T-cell (primary cell): Measurements from ENCODE around the gene OLIG1. TPM values are rescaled to one million over a fixed set of nuclear protein-coding genes. Genes with fewer than 3 reads are reported as not detected.

Experiments used
- ATAC-seq, 4 experiments: fragments of 200-7000 bp in 3 of 4; fragments of 150-1000 bp in 1 of 4; cut with Tn5 transposase; replicated peaks in 1 of 4; 1 replicate in 3 of 4; 2 replicates in 1 of 4; pipeline ENCODE4 v1.10.0; 2021; ENCODE audit warnings: moderate library complexity in 3 of 4, mild to moderate bottlenecking in 2 of 4, moderate number of reproducible peaks in 1 of 4
- CTCF ChIA-PET, 2 donors: fragments of 300-600 bp; sonication (Branson Sonifier 250); formaldehyde crosslinking; loops; one replicate each; lab custom pipeline; 2022; ENCODE audit warnings: antibody characterized with exemption in 2 of 2; lab: Charles Lee
- POLR2A ChIA-PET, 2 donors: fragments of 300-600 bp; sonication (Branson Sonifier 250); formaldehyde crosslinking; loops; one replicate each; lab custom pipeline; 2022; ENCODE audit warnings: antibody characterized with exemption in 2 of 2; lab: Charles Lee
- DNase-seq, 35 experiments: peaks; one replicate each; pipeline versions ENCODE4 v3.0.0 to v3.0.0-alpha.2; 2013 to 2023
- H3K27ac ChIP-seq: one replicate; pipeline ENCODE4 v1.5.1; 2013; ENCODE audit warnings: low read length
- H3K27me3 ChIP-seq, 2 experiments: replicated peaks in 1 of 2; 1 replicate in 1 of 2; 2 replicates in 1 of 2; pipeline versions ENCODE4 v1.6.1 to v1.7.0; 2013; ENCODE audit warnings: low read length in 1 of 2, mixed read lengths in 1 of 2; ENCODE audit not compliant: control insufficient read depth in 2 of 2, insufficient read depth in 2 of 2; ENCODE audit errors: extremely low read depth in 1 of 2
- H3K36me3 ChIP-seq, 2 donors: 1 replicate in 1 of 2; 2 replicates in 1 of 2; pipeline versions ENCODE4 v1.6.1 to v1.7.0; 2013; ENCODE audit warnings: low read length in 1 of 2; ENCODE audit not compliant: control insufficient read depth in 2 of 2, insufficient read depth in 1 of 2; ENCODE audit errors: extremely low read depth in 1 of 2
- H3K4me1 ChIP-seq, 2 experiments: 1 replicate in 1 of 2; 2 replicates in 1 of 2; pipeline versions ENCODE4 v1.6.1 to v1.7.0; 2013; ENCODE audit warnings: low read length in 2 of 2, mixed read lengths in 1 of 2; ENCODE audit not compliant: insufficient read depth in 2 of 2, control insufficient read depth in 1 of 2; ENCODE audit errors: extremely low read depth in 1 of 2
- H3K4me3 ChIP-seq, 2 donors: 1 replicate in 1 of 2; 2 replicates in 1 of 2; pipeline versions ENCODE4 v1.5.1 to v1.7.0; 2013; ENCODE audit warnings: mild to moderate bottlenecking in 2 of 2, low read length in 1 of 2, moderate library complexity in 1 of 2; ENCODE audit not compliant: control insufficient read depth in 1 of 2; ENCODE audit errors: extremely low read depth in 1 of 2
- H3K9me3 ChIP-seq: 2 replicates; pipeline ENCODE4 v1.7.0; 2013
- H3K27ac Mint-ChIP-seq, 2 donors: one replicate each; pipeline ENCODE4 v1.8.0; 2020 to 2021; ENCODE audit warnings: mild to moderate bottlenecking in 2 of 2, mixed read lengths in 2 of 2
- H3K27me3 Mint-ChIP-seq, 2 donors: one replicate each; pipeline ENCODE4 v1.8.0; 2021 to 2022; ENCODE audit warnings: mixed read lengths in 2 of 2
- H3K36me3 Mint-ChIP-seq: one replicate; pipeline ENCODE4 v1.8.0; 2021; ENCODE audit warnings: mixed read lengths
- H3K4me1 Mint-ChIP-seq, 3 donors: one replicate each; pipeline ENCODE4 v1.8.0; 2020 to 2022; ENCODE audit warnings: mixed read lengths in 3 of 3, mild to moderate bottlenecking in 1 of 3
- H3K4me3 Mint-ChIP-seq, 3 donors: one replicate each; pipeline ENCODE4 v1.8.0; 2020 to 2022; ENCODE audit warnings: mild to moderate bottlenecking in 3 of 3, mixed read lengths in 3 of 3, moderate library complexity in 3 of 3
- H3K9me3 Mint-ChIP-seq, 3 donors: one replicate each; pipeline ENCODE4 v1.8.0; 2020 to 2022; ENCODE audit warnings: mixed read lengths in 3 of 3
- WGBS: methylation state at CpG from one replicate; pipeline ENCODE4 v1.1.5; 2013; ENCODE audit warnings: missing lambda C conversion rate; ENCODE audit not compliant: insufficient coverage; 5-methylcytosine and 5-hydroxymethylcytosine counted together
- total RNA-seq, 35 experiments: library from RNA in 6 of 35; stranded (reverse) in 6 of 35; fragments of 120-200 nt in 1 of 35; gene quantifications; one replicate each; pipeline versions ENCODE4 v1.2.1 to v1.2.4 and lab custom pipeline; 2013 to 2026

OLIG1 gene
- total RNA-seq, 5 donors from 2014 or later (not counting 1 experiment from before 2014, with no cell fraction given), result not detected

DNA sequence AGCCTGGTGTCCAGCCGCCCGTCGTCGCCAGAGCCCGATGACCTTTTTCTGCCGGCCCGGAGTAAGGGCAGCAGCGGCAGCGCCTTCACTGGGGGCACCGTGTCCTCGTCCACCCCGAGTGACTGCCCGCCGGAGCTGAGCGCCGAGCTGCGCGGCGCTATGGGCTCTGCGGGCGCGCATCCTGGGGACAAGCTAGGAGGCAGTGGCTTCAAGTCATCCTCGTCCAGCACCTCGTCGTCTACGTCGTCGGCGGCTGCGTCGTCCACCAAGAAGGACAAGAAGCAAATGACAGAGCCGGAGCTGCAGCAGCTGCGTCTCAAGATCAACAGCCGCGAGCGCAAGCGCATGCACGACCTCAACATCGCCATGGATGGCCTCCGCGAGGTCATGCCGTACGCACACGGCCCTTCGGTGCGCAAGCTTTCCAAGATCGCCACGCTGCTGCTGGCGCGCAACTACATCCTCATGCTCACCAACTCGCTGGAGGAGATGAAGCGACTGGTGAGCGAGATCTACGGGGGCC, 43.0 kb upstream of the OLIG1 start:
- no peak overlapping the region for H3K27ac ChIP-seq
- no peaks in the 10 kb centered on the region for H3K9me3 ChIP-seq
- Mint-ChIP-seq H3K9me3 (no peaks in the 10 kb centered on the region), H3K4me1 (peaks cover 52 to 56% (median 56%) of the 10 kb centered on the region in 3 donors), H3K27ac (peak overlapping the region in 1 of 2 donors; percentile 46), H3K4me3 (peak overlapping the region in 1 of 3 donors; percentile 67), H3K36me3 (no peaks in the 10 kb centered on the region), H3K27me3 (peaks cover 52 to 79% of the 10 kb centered on the region in 2 donors)
- H3K27me3 ChIP-seq, result peaks cover 23 to 94% of the 10 kb centered on the region in 2 experiments
- POLR2A ChIA-PET, result no interaction called here
- ATAC-seq (no peak), DNase-seq (peak in 1 of 35 experiments; percentile 11)
- H3K4me3 ChIP-seq, result peak overlapping the region in 1 of 2 donors; percentile 62
- H3K4me1 ChIP-seq, result peaks cover 12 to 69% of the 10 kb centered on the region in 2 experiments
- H3K36me3 ChIP-seq, result no peaks in the 10 kb centered on the region
- 8% methylated on average over 54 of the region's 54 CpGs for WGBS
- CTCF ChIA-PET, result no interaction called here

DNA sequence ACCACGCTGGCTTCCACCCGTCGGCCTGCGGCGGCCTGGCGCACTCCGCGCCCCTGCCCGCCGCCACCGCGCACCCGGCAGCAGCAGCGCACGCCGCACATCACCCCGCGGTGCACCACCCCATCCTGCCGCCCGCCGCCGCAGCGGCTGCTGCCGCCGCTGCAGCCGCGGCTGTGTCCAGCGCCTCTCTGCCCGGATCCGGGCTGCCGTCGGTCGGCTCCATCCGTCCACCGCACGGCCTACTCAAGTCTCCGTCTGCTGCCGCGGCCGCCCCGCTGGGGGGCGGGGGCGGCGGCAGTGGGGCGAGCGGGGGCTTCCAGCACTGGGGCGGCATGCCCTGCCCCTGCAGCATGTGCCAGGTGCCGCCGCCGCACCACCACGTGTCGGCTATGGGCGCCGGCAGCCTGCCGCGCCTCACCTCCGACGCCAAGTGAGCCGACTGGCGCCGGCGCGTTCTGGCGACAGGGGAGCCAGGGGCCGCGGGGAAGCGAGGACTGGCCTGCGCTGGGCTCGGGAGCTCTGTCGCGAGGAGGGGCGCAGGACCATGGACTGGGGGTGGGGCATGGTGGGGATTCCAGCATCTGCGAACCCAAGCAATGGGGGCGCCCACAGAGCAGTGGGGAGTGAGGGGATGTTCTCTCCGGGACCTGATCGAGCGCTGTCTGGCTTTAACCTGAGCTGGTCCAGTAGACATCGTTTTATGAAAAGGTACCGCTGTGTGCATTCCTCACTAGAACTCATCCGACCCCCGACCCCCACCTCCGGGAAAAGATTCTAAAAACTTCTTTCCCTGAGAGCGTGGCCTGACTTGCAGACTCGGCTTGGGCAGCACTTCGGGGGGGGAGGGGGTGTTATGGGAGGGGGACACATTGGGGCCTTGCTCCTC, 42.3 kb upstream of the OLIG1 start:
- peak in 1 of 35 experiments; percentile 15 for DNase-seq
- Mint-ChIP-seq H3K27ac (no peak overlapping the region), H3K27me3 (peaks cover 50 to 79% of the 10 kb centered on the region in 2 donors), H3K9me3 (no peaks in the 10 kb centered on the region), H3K4me1 (peaks cover 45 to 51% (median 49%) of the 10 kb centered on the region in 3 donors), H3K36me3 (no peaks in the 10 kb centered on the region), H3K4me3 (peak overlapping the region in 1 of 3 donors; percentile 71)
- 4% methylated on average over 72 of the region's 85 CpGs for WGBS
- CTCF ChIA-PET, result interaction anchor here in 1 of 2 donors (0.6 kb wide), 1 partner anchor 451 kb away, joined by 3 read pairs; no protein-coding TSS in a partner anchor
- Histone ChIP-seq H3K4me3 (peak overlapping the region in 1 of 2 donors; percentile 62), H3K4me1 (peaks cover 12 to 68% of the 10 kb centered on the region in 2 experiments), H3K27me3 (peaks cover 21 to 93% of the 10 kb centered on the region in 2 experiments), H3K27ac (no peak overlapping the region), H3K36me3 (no peaks in the 10 kb centered on the region), H3K9me3 (no peaks in the 10 kb centered on the region)
- POLR2A ChIA-PET, result no interaction called here
- ATAC-seq, result peak in 1 of 4 experiments; percentile 36

DNA sequence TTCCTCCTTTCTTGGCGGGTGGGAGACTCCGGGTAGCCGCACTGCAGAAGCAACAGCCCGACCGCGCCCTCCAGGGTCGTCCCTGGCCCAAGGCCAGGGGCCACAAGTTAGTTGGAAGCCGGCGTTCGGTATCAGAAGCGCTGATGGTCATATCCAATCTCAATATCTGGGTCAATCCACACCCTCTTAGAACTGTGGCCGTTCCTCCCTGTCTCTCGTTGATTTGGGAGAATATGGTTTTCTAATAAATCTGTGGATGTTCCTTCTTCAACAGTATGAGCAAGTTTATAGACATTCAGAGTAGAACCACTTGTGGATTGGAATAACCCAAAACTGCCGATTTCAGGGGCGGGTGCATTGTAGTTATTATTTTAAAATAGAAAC, 41.7 kb upstream of the OLIG1 start:
- H3K9me3 ChIP-seq, result no peaks in the 10 kb centered on the region
- DNase-seq, result no peak
- H3K27ac ChIP-seq, result no peak overlapping the region
- peaks cover 21 to 91% of the 10 kb centered on the region in 2 experiments for H3K27me3 ChIP-seq
- peak overlapping the region; percentile 36 to 71 (median 41) for H3K4me3 Mint-ChIP-seq
- peak overlapping the region in 1 of 2 donors; percentile 73 for H3K4me3 ChIP-seq
- no CpG with 5 or more reads among the region's 15 CpGs for WGBS
- H3K27ac Mint-ChIP-seq, result no peak overlapping the region
- H3K4me1 ChIP-seq, result peaks cover 12 to 62% of the 10 kb centered on the region in 2 experiments
- no peak for ATAC-seq
- POLR2A ChIA-PET, result no interaction called here
- no peaks in the 10 kb centered on the region for H3K9me3 Mint-ChIP-seq
- CTCF ChIA-PET, result no interaction called here
- no peaks in the 10 kb centered on the region for H3K36me3 Mint-ChIP-seq
- H3K27me3 Mint-ChIP-seq, result peaks cover 49 to 78% of the 10 kb centered on the region in 2 donors
- no peaks in the 10 kb centered on the region for H3K36me3 ChIP-seq
- peaks cover 42 to 49% (median 47%) of the 10 kb centered on the region in 3 donors for H3K4me1 Mint-ChIP-seq

DNA sequence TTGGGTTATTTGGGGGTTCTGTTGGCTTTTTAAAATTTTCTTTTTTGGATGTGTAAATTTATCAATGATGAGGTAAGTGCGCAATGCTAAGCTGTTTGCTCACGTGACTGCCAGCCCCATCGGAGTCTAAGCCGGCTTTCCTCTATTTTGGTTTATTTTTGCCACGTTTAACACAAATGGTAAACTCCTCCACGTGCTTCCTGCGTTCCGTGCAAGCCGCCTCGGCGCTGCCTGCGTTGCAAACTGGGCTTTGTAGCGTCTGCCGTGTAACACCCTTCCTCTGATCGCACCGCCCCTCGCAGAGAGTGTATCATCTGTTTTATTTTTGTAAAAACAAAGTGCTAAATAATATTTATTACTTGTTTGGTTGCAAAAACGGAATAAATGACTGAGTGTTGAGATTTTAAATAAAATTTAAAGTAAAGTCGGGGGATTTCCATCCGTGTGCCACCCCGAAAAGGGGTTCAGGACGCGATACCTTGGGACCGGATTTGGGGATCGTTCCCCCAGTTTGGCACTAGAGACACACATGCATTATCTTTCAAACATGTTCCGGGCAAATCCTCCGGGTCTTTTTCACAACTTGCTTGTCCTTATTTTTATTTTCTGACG, 41.1 kb upstream of the OLIG1 start:
- WGBS, result 3% methylated on average over 8 of the region's 28 CpGs
- DNase-seq (peak in 17 of 35 experiments; percentile 11 to 52 (median 26)), ATAC-seq (peak; percentile 56 to 70 (median 61))
- Histone ChIP-seq H3K9me3 (no peaks in the 10 kb centered on the region), H3K36me3 (no peaks in the 10 kb centered on the region), H3K4me1 (peaks cover 12 to 56% of the 10 kb centered on the region in 2 experiments), H3K4me3 (peak overlapping the region in 1 of 2 donors; percentile 73), H3K27me3 (peaks cover 21 to 90% of the 10 kb centered on the region in 2 experiments), H3K27ac (no peak overlapping the region)
- Mint-ChIP-seq H3K9me3 (no peaks in the 10 kb centered on the region), H3K4me3 (peak overlapping the region; percentile 41 to 71 (median 59)), H3K36me3 (no peaks in the 10 kb centered on the region), H3K4me1 (peaks cover 40 to 44% (median 44%) of the 10 kb centered on the region in 3 donors), H3K27ac (no peak overlapping the region), H3K27me3 (peaks cover 44 to 75% of the 10 kb centered on the region in 2 donors)
- POLR2A ChIA-PET, result no interaction called here
- CTCF ChIA-PET, result no interaction called here

DNA sequence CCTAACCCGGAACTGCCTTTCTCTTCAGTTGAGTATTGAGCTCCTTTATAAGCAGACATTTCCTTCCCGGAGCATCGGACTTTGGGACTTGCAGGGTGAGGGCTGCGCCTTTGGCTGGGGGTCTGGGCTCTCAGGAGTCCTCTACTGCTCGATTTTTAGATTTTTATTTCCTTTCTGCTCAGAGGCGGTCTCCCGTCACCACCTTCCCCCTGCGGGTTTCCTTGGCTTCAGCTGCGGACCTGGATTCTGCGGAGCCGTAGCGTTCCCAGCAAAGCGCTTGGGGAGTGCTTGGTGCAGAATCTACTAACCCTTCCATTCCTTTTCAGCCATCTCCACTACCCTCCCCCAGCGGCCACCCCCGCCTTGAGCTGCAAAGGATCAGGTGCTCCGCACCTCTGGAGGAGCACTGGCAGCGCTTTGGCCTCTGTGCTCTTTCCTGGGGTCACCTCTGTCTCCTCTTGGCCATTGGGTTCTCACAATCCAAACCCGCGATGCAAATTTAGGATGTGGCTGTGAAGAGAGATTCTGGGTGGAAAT, 40.5 kb upstream of the OLIG1 start:
- H3K9me3 ChIP-seq, result no peaks in the 10 kb centered on the region
- H3K4me1 Mint-ChIP-seq, result peaks cover 34 to 38% (median 38%) of the 10 kb centered on the region in 3 donors
- H3K27ac Mint-ChIP-seq, result no peak overlapping the region
- ATAC-seq (no peak), DNase-seq (no peak)
- H3K27ac ChIP-seq, result no peak overlapping the region
- H3K27me3 ChIP-seq, result peaks cover 20 to 90% of the 10 kb centered on the region in 2 experiments
- H3K4me3 ChIP-seq, result peak overlapping the region in 1 of 2 donors; percentile 73
- H3K4me3 Mint-ChIP-seq, result peak overlapping the region; percentile 41 to 71 (median 59)
- ChIA-PET CTCF (no interaction called here), POLR2A (no interaction called here)
- 49% methylated on average over 15 of the region's 19 CpGs for WGBS
- H3K36me3 ChIP-seq, result no peaks in the 10 kb centered on the region
- no peaks in the 10 kb centered on the region for H3K36me3 Mint-ChIP-seq
- no peaks in the 10 kb centered on the region for H3K9me3 Mint-ChIP-seq
- H3K27me3 Mint-ChIP-seq, result peaks cover 42 to 75% of the 10 kb centered on the region in 2 donors
- peaks cover 12 to 50% of the 10 kb centered on the region in 2 experiments for H3K4me1 ChIP-seq
